NT2/D1 (cell line): ENCODE data around the gene CDH13.

Experiments used
- DNase-seq: peaks from one replicate; pipeline ENCODE4 v3.0.0-alpha.2; 2011; ENCODE audit warnings: low read depth, low spot score
- H3K27me3 ChIP-seq: 2 replicates; pipeline ENCODE4 v1.6.0; 2011; ENCODE audit warnings: mild to moderate bottlenecking; ENCODE audit not compliant: insufficient read length, insufficient read depth
- H3K36me3 ChIP-seq: 2 replicates; pipeline ENCODE4 v1.6.1; 2011; ENCODE audit warnings: mild to moderate bottlenecking, low read length, mixed read lengths; ENCODE audit not compliant: insufficient read depth, insufficient read length
- H3K4me1 ChIP-seq: 2 replicates; pipeline ENCODE4 v1.5.1; 2011; ENCODE audit not compliant: insufficient read depth, insufficient read length
- H3K4me3 ChIP-seq: 2 replicates; pipeline ENCODE4 v1.5.1; 2011; ENCODE audit warnings: low read depth; ENCODE audit not compliant: insufficient read length
- H3K9ac ChIP-seq: 2 replicates; pipeline ENCODE4 v1.6.0; 2011; ENCODE audit warnings: low read depth; ENCODE audit not compliant: insufficient read length
- H3K9me3 ChIP-seq: 2 replicates; pipeline ENCODE4 v1.5.1; 2011; ENCODE audit warnings: mild to moderate bottlenecking, low read length; ENCODE audit not compliant: insufficient read depth
- SUZ12 ChIP-seq: IDR thresholded peaks from 2 replicates; pipeline ENCODE4 v1.6.1; 2011; ENCODE audit not compliant: insufficient read length, insufficient read depth; ENCODE audit errors: extremely low read depth
- YY1 ChIP-seq: IDR thresholded peaks from 2 replicates; pipeline ENCODE4 v1.6.1; 2011; ENCODE audit not compliant: insufficient read length, insufficient read depth
- ZNF274 ChIP-seq: IDR thresholded peaks from 2 replicates; pipeline ENCODE4 v1.6.1; 2011; ENCODE audit warnings: mild to moderate bottlenecking, low read depth, low read length

Gene CDH13

DNA sequence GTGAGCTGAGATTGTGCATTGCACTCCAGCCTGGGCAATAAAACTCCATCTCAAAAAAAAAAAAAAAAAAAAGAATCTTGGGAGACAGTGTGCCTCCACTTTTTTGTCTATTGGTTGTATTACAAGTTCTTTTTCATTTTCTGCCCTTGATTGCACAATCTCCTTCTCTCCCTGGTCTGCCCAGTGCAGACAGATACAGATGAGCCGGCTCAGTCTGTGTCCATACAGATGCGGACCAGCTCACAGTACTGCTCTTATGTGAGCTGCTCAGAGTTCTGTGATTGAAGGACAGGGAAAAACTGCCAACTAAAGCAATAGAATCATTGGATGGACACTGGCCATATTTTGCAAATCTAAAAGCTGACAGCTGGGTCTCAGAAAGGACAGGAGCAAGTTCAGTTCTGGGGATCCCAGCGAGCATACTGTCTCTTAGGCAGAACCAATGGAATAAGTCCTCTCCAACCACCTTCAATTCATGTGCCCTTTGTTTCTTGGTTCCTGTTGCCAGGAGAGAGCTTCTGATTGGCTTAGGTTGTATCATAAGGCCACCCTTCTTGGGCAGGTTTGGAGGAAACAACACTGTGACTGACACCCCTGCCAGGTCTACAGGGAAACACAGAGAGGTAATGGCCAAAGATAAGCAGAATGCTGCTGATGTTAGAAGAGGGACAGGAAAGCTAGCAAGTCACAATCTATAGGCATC lies 685.4 kb downstream of the CDH13 start:
- no peaks in the 10 kb centered on the region for H3K4me1 ChIP-seq
- no peak overlapping the region for H3K9ac ChIP-seq
- TF ChIP-seq YY1 (no peak), ZNF274 (no peak), SUZ12 (no peak)
- no peaks in the 10 kb centered on the region for H3K27me3 ChIP-seq
- no peaks in the 10 kb centered on the region for H3K36me3 ChIP-seq
- no peak for DNase-seq
- no peaks in the 10 kb centered on the region for H3K9me3 ChIP-seq
- no peak overlapping the region for H3K4me3 ChIP-seq

- no peaks in the 10 kb centered on the region for H3K36me3 ChIP-seq
- no peaks in the 10 kb centered on the region for H3K4me1 ChIP-seq
- no peaks in the 10 kb centered on the region for H3K27me3 ChIP-seq
- H3K4me3 ChIP-seq, result no peak overlapping the region
- TF ChIP-seq ZNF274 (no peak), YY1 (no peak), SUZ12 (no peak)
- H3K9me3 ChIP-seq, result no peaks in the 10 kb centered on the region
- DNase-seq, result no peak
- no peak overlapping the region for H3K9ac ChIP-seq
Observed at GRCh38 chr16:83312718-83313245, 686.0 kb downstream of the CDH13 start.

- H3K27me3 ChIP-seq, result no peaks in the 10 kb centered on the region
- H3K36me3 ChIP-seq, result no peaks in the 10 kb centered on the region
- no peaks in the 10 kb centered on the region for H3K4me1 ChIP-seq
- H3K9ac ChIP-seq, result no peak overlapping the region
- DNase-seq, result no peak
- H3K9me3 ChIP-seq, result no peaks in the 10 kb centered on the region
- TF ChIP-seq SUZ12 (no peak), ZNF274 (no peak), YY1 (no peak)
- no peak overlapping the region for H3K4me3 ChIP-seq
Observed at GRCh38 chr16:83315271-83315670, 688.5 kb downstream of the CDH13 start.

DNA sequence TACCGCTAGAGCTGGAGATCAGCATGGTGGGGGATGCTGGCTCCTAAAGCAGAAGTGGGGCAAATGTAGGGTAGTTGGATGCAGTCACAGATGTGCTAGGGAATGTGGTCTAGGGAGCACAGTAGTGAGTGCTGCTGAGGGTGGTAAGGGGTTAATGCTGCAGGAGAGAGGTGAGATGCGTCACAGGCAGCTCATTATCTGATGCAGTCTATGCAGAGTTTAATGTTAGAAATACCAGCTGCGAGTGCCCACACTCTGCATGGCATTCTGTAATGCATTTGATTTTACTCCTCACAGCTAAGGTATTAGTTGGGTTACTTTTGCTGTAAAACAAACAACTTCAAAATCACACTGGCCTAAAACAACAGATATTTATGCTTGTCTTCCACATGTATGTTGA lies 689.7 kb downstream of the CDH13 start:
- no peak for DNase-seq
- no peak for TF ChIP-seq ZNF274
- TF ChIP-seq YY1, result no peak
- no peak for TF ChIP-seq SUZ12

GRCh38 chr16:83318390-83318789 lies 691.6 kb downstream of the CDH13 start:
- H3K9ac ChIP-seq, result no peak overlapping the region
- no peaks in the 10 kb centered on the region for H3K27me3 ChIP-seq
- H3K4me1 ChIP-seq, result no peaks in the 10 kb centered on the region
- no peak for TF ChIP-seq YY1
- TF ChIP-seq SUZ12, result no peak
- no peak for TF ChIP-seq ZNF274
- H3K4me3 ChIP-seq, result no peak overlapping the region
- no peak for DNase-seq
- no peaks in the 10 kb centered on the region for H3K9me3 ChIP-seq
- H3K36me3 ChIP-seq, result no peaks in the 10 kb centered on the region

More for the DNA sequence above, 689.7 kb downstream of the CDH13 start:
- Histone ChIP-seq H3K4me3 (no peak overlapping the region), H3K36me3 (no peaks in the 10 kb centered on the region), H3K9ac (no peak overlapping the region), H3K4me1 (no peaks in the 10 kb centered on the region), H3K27me3 (no peaks in the 10 kb centered on the region), H3K9me3 (no peaks in the 10 kb centered on the region)

- DNase-seq, result no peak
- Histone ChIP-seq H3K9me3 (no peaks in the 10 kb centered on the region), H3K9ac (no peak overlapping the region), H3K27me3 (no peaks in the 10 kb centered on the region), H3K4me3 (no peak overlapping the region), H3K4me1 (no peaks in the 10 kb centered on the region), H3K36me3 (no peaks in the 10 kb centered on the region)
- TF ChIP-seq SUZ12 (no peak), ZNF274 (no peak), YY1 (no peak)
Observed at GRCh38 chr16:83328936-83329335, 702.2 kb downstream of the CDH13 start.

DNA sequence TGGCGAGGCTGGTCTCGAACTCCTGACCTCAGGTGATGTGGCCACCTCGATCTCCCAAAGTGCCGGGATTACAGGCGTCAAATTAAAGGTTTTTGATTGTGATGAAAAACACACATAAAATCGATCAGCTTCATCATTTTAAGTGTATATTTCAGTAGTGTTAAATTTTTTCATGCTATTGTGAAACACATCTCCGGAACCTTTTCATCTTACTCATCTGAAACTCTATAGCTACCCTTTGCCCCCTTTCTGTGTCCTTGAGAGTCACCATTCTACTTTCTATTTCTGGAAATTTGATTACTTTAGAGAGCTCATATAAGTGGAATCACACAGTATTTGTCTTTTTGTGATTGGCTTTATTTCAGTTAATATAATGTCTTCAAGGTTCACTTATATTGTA lies 702.7 kb downstream of the CDH13 start:
- no peak for DNase-seq
- Histone ChIP-seq H3K27me3 (no peaks in the 10 kb centered on the region), H3K9ac (no peak overlapping the region), H3K36me3 (no peaks in the 10 kb centered on the region), H3K9me3 (no peaks in the 10 kb centered on the region), H3K4me1 (no peaks in the 10 kb centered on the region), H3K4me3 (no peak overlapping the region)
- TF ChIP-seq SUZ12 (no peak), ZNF274 (no peak), YY1 (no peak)
